RWPE1 (cell line): ENCODE measurements around the gene TNFRSF21.

Experiments used
- CTCF ChIA-PET: fragments of 350-600 bp; sonication (Branson Sonifier 250); formaldehyde crosslinking; extraction: SDS; loops from one replicate; lab custom pipeline; 2021; lab: Yijun Ruan, JAX
- POLR2A ChIA-PET: fragments of 400-600 bp; formaldehyde crosslinking; extraction: SDS; loops from one replicate; lab custom pipeline; 2020; ENCODE audit warnings: antibody characterized with exemption; ENCODE audit not compliant: low non-redundant PET; lab: Yijun Ruan, JAX
- DNase-seq: peaks from one replicate; pipeline ENCODE4 v3.0.0; 2012; ENCODE audit warnings: low spot score
- H3K27ac ChIP-seq: fragments of 450-650 bp; 2 replicates; pipeline ENCODE4 v1.5.1; 2017
- CTCF ChIP-seq: fragments of 450-650 bp; conservative IDR thresholded peaks from 2 replicates; pipeline ENCODE4 v1.5.1; 2017; ENCODE audit warnings: low read depth, mild to moderate bottlenecking

The TNFRSF21 gene

GRCh38 chr6:47196113-47196512 lies 113.6 kb downstream of the TNFRSF21 start:
- TF ChIP-seq CTCF, result no peak
- CTCF ChIA-PET, result no interaction called here
- no peak for DNase-seq
- H3K27ac ChIP-seq, result no peak overlapping the region
- POLR2A ChIA-PET, result no interaction called here

GRCh38 chr6:47195011-47195650 lies 114.6 kb downstream of the TNFRSF21 start:
- TF ChIP-seq CTCF, result no peak
- ChIA-PET CTCF (no interaction called here), POLR2A (no interaction called here)
- DNase-seq, result no peak
- no peak overlapping the region for H3K27ac ChIP-seq

- H3K27ac ChIP-seq, result peak overlapping the region; percentile 79
- POLR2A ChIA-PET, result no interaction called here
- TF ChIP-seq CTCF, result no peak
- peak; percentile 95 for DNase-seq
- CTCF ChIA-PET, result no interaction called here
These were observed 121.1 kb downstream of the TNFRSF21 start for GRCh38 chr6:47188588-47189021.

- peak overlapping the region; percentile 79 for H3K27ac ChIP-seq
- CTCF ChIA-PET, result no interaction called here
- TF ChIP-seq CTCF, result no peak
- POLR2A ChIA-PET, result no interaction called here
- no peak for DNase-seq
These were observed 121.7 kb downstream of the TNFRSF21 start for GRCh38 chr6:47187893-47188587.

- no peak overlapping the region for H3K27ac ChIP-seq
- no peak for DNase-seq
- ChIA-PET CTCF (no interaction called here), POLR2A (interaction anchor here (0.6 to 0.7 kb wide), 2 partner anchors 418 to 450 kb away, joined by 3 read pairs; no protein-coding TSS in a partner anchor)
- no peak for TF ChIP-seq CTCF
These were observed 122.6 kb downstream of the TNFRSF21 start for GRCh38 chr6:47187113-47187512.

- no peak overlapping the region for H3K27ac ChIP-seq
- DNase-seq, result no peak
- CTCF ChIA-PET, result no interaction called here
- TF ChIP-seq CTCF, result no peak
- POLR2A ChIA-PET, result no interaction called here
These were observed 127.3 kb downstream of the TNFRSF21 start for GRCh38 chr6:47182291-47182957.
